ENCODE measurements around the gene CYP3A4.

- TF ChIP-seq, protein P1, sequence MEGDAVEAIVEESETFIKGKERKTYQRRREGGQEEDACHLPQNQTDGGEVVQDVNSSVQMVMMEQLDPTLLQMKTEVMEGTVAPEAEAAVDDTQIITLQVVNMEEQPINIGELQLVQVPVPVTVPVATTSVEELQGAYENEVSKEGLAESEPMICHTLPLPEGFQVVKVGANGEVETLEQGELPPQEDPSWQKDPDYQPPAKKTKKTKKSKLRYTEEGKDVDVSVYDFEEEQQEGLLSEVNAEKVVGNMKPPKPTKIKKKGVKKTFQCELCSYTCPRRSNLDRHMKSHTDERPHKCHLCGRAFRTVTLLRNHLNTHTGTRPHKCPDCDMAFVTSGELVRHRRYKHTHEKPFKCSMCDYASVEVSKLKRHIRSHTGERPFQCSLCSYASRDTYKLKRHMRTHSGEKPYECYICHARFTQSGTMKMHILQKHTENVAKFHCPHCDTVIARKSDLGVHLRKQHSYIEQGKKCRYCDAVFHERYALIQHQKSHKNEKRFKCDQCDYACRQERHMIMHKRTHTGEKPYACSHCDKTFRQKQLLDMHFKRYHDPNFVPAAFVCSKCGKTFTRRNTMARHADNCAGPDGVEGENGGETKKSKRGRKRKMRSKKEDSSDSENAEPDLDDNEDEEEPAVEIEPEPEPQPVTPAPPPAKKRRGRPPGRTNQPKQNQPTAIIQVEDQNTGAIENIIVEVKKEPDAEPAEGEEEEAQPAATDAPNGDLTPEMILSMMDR (IDR thresholded peaks at IDR 0.05), result no peak
- TF ChIP-seq POLR2AphosphoS5 (IDR thresholded peaks at IDR 0.05), result no peak
Measured at GRCh38 chr7:99768471-99768870, 15.5 kb downstream of the CYP3A4 start.

All from transverse colon (tissue), 4 donors.